Osteoblast (primary cell): ENCODE measurements around the gene MCC. TPM values are rescaled to one million over a fixed set of nuclear protein-coding genes. Genes with fewer than 3 reads are reported as not detected.

Experiments
- DNase-seq: peaks from one replicate; pipeline ENCODE4 v3.0.0; 2011; ENCODE audit warnings: low spot score, mixed read lengths; ENCODE audit not compliant: insufficient read length; ENCODE audit errors: missing footprints
- H2AFZ ChIP-seq: 2 replicates; pipeline ENCODE4 v1.6.0; 2011; ENCODE audit warnings: mild to moderate bottlenecking, low read length
- H3K27ac ChIP-seq: 2 replicates; pipeline ENCODE4 v1.5.1; 2011; ENCODE audit warnings: mild to moderate bottlenecking, low read depth, low read length, moderate library complexity
- H3K27me3 ChIP-seq: 2 replicates; pipeline ENCODE4 v1.6.0; 2012; ENCODE audit warnings: mild to moderate bottlenecking, control low read depth, inconsistent platforms, low read length, moderate library complexity; ENCODE audit not compliant: insufficient read depth
- H3K36me3 ChIP-seq: 2 replicates; pipeline ENCODE4 v1.5.1; 2011; ENCODE audit warnings: mild to moderate bottlenecking, low read length, control low read depth, moderate library complexity; ENCODE audit not compliant: insufficient read depth
- H3K4me1 ChIP-seq: 2 replicates; pipeline ENCODE4 v1.5.1; 2011; ENCODE audit warnings: mild to moderate bottlenecking, low read length, control low read depth, moderate library complexity; ENCODE audit not compliant: insufficient read depth
- H3K4me2 ChIP-seq: 2 replicates; pipeline ENCODE4 v1.6.0; 2011; ENCODE audit warnings: mild to moderate bottlenecking, low read length; ENCODE audit not compliant: insufficient read depth
- H3K4me3 ChIP-seq: fragments of 200-600 bp; sonication (generic); 3 replicates; pipeline ENCODE4 v1.5.1; 2012; ENCODE audit warnings: mild to moderate bottlenecking, low read length, inconsistent platforms; ENCODE audit not compliant: insufficient read depth
- H3K79me2 ChIP-seq: 2 replicates; pipeline ENCODE4 v1.6.0; 2012; ENCODE audit warnings: mild to moderate bottlenecking, low read length, control low read depth, inconsistent platforms; ENCODE audit not compliant: insufficient read depth
- H3K9me3 ChIP-seq: 2 replicates; pipeline ENCODE4 v1.5.1; 2011; ENCODE audit warnings: low read depth, low read length, control low read depth
- H4K20me1 ChIP-seq: 2 replicates; pipeline ENCODE4 v1.6.0; 2012; ENCODE audit warnings: mild to moderate bottlenecking, low read length, control low read depth; ENCODE audit not compliant: insufficient read depth
- total RNA-seq: library from RNA; depleted of rRNA; stranded (reverse); fragments of >200 nt; gene quantifications from 2 replicates; pipeline ENCODE4 v1.2.3, GENCODE V29; 2012
- TF ChIP-seq, protein P1 (sequence below): IDR thresholded peaks from 2 replicates; pipeline ENCODE4 v1.5.1; 2011; ENCODE audit warnings: mild to moderate bottlenecking, low read depth, low read length, moderate library complexity; ENCODE audit errors: extremely low read depth

MCC gene
- total RNA-seq, 1 donor = 45.6 TPM

DNA sequence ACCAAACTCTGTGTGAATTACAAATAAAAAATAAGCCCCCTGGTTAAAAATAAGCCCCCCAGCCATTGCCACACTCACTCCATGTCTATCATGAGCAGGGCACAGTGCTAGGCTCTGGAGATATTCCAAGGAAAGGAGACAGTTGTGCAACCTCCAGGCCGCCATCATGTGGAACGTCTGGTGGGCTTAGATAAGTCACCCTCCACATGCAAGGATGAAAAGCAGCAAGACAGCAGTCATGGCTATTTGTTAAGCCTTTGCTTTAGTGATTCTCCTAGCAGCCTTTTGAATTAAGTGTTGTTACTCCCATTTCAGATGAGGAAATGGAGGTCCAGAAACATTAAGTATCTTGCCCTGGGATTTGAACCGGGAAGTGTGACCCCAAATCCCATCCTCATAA is 416.9 kb downstream of the MCC start:
- H3K9me3 ChIP-seq = no peaks in the 10 kb centered on the region
- no peak overlapping the region for H3K4me2 ChIP-seq
- TF ChIP-seq, protein P1, sequence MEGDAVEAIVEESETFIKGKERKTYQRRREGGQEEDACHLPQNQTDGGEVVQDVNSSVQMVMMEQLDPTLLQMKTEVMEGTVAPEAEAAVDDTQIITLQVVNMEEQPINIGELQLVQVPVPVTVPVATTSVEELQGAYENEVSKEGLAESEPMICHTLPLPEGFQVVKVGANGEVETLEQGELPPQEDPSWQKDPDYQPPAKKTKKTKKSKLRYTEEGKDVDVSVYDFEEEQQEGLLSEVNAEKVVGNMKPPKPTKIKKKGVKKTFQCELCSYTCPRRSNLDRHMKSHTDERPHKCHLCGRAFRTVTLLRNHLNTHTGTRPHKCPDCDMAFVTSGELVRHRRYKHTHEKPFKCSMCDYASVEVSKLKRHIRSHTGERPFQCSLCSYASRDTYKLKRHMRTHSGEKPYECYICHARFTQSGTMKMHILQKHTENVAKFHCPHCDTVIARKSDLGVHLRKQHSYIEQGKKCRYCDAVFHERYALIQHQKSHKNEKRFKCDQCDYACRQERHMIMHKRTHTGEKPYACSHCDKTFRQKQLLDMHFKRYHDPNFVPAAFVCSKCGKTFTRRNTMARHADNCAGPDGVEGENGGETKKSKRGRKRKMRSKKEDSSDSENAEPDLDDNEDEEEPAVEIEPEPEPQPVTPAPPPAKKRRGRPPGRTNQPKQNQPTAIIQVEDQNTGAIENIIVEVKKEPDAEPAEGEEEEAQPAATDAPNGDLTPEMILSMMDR = no peak
- no peaks in the 10 kb centered on the region for H3K27me3 ChIP-seq
- DNase-seq = no peak
- no peaks in the 10 kb centered on the region for H3K79me2 ChIP-seq
- H3K27ac ChIP-seq = no peak overlapping the region
- no peaks in the 10 kb centered on the region for H3K4me1 ChIP-seq
- H2AFZ ChIP-seq = no peak overlapping the region
- H3K36me3 ChIP-seq = no peaks in the 10 kb centered on the region
- no peak overlapping the region for H3K4me3 ChIP-seq
- H4K20me1 ChIP-seq = no peaks in the 10 kb centered on the region

DNA sequence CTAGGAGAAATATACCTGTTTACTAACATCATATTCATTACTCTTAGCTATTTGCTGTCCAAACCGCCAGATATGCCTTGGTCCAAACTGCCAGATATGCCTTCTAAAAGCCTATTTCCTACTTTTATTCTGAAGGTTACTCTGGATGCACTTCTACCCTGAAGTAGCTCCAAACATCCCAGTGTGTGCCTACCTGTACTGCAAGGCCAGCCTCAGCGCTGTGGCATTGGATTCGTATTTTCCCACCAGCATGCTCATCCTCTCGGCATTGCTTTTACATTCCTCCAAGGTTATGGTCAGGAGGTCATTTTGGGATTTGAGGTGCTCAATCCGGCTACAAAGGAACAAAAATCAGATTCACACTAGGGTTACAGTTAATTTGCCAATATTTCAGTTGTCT is 417.4 kb downstream of the MCC start:
- Histone ChIP-seq H3K4me1 (no peaks in the 10 kb centered on the region), H3K4me2 (no peak overlapping the region), H3K79me2 (no peaks in the 10 kb centered on the region), H3K9me3 (no peaks in the 10 kb centered on the region), H2AFZ (no peak overlapping the region), H3K27me3 (no peaks in the 10 kb centered on the region), H3K27ac (no peak overlapping the region), H3K36me3 (no peaks in the 10 kb centered on the region), H3K4me3 (no peak overlapping the region), H4K20me1 (no peaks in the 10 kb centered on the region)
- TF ChIP-seq, protein P1 = no peak
- DNase-seq = no peak

DNA sequence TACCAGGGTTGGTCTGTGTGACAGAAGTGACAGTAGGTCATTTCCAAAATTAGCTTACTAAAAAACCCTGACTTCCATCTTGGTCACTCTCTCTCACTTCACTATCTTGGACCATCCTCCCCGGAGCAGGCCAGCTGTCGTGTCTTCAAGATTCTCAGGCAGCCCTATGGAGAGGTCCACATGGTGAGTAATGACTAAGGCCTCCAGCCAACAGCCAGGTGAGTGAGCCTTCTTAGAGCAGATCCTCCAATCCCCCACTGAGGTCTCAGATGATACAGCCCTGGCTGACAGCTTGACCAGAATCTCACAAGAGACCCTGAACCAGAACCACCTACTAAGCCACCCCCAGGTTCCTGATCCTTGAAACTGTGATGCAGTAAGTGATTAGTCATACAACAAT is 419.7 kb downstream of the MCC start:
- H3K36me3 ChIP-seq = no peaks in the 10 kb centered on the region
- no peaks in the 10 kb centered on the region for H4K20me1 ChIP-seq
- no peak overlapping the region for H3K4me2 ChIP-seq
- no peak overlapping the region for H3K27ac ChIP-seq
- H3K27me3 ChIP-seq = no peaks in the 10 kb centered on the region
- no peaks in the 10 kb centered on the region for H3K79me2 ChIP-seq
- H3K4me3 ChIP-seq = no peak overlapping the region
- no peaks in the 10 kb centered on the region for H3K4me1 ChIP-seq
- peak; percentile 90 for DNase-seq
- TF ChIP-seq, protein P1 = no peak
- H2AFZ ChIP-seq = no peak overlapping the region
- H3K9me3 ChIP-seq = no peaks in the 10 kb centered on the region

DNA sequence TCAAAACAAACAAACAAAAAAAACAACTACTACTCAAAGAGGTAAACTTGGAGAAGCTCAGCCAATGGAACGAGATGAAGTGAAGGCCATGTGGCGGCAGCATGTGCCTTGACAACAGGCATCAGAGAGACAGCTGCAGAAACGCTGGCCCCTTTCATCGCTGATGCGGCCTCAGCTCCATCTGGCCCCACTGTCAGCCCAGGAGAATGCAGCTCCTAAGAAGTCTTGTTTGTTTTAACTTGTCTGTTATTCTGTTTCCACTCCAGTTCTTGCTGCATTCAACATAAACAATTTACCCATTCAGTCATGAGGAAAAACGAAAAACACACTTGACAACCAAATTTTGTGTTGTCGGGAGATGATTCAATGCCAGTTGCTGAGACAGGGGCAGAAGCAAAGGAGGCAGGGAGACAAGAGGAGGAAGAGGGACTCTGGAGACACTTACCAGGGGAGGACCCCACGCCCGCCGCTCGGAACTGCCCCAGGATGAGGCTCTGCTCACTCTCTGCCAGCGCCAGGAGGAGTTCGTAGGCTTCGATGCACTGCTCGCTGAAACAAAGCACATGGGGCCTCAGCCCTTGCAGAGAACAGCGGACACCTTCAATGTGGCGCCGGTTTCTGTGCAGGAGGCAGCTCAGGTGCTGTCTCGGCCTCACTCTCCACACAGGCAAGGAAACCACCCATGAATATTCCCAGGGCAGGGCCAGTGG is 420.5 kb downstream of the MCC start:
- Histone ChIP-seq H3K36me3 (no peaks in the 10 kb centered on the region), H3K4me2 (no peak overlapping the region), H3K27ac (no peak overlapping the region)

More for the DNA sequence above, 420.5 kb downstream of the MCC start:
- Histone ChIP-seq H3K4me1 (peaks cover 3% of the 10 kb centered on the region), H3K27me3 (no peaks in the 10 kb centered on the region), H2AFZ (no peak overlapping the region), H3K79me2 (no peaks in the 10 kb centered on the region), H3K4me3 (no peak overlapping the region), H4K20me1 (no peaks in the 10 kb centered on the region), H3K9me3 (no peaks in the 10 kb centered on the region)
- DNase-seq = no peak
- TF ChIP-seq, protein P1 = no peak
